Tibial nerve (tissue), 4 donors: Measurements from ENCODE around the gene BCAN.

Source experiments
- CTCF ChIP-seq, 5 experiments: fragments of 200-600 bp in 3 of 5; fragments of 450-650 bp in 2 of 5; sonication (generic) in 3 of 5; IDR thresholded peaks; one replicate each; pipeline ENCODE4 v1.5.1; 2016 to 2019; ENCODE audit warnings: antibody characterized with exemption in 5 of 5, mild to moderate bottlenecking in 3 of 5, moderate library complexity in 2 of 5
- EP300 ChIP-seq, 2 donors: sonication (generic); formaldehyde crosslinking; IDR thresholded peaks; one replicate each; pipeline ENCODE4 v1.6.1; 2017; ENCODE audit warnings: antibody characterized with exemption in 2 of 2, mild to moderate bottlenecking in 1 of 2
- POLR2A ChIP-seq, 2 donors: fragments of 450-650 bp; IDR thresholded peaks; one replicate each; pipeline ENCODE4 v1.6.1; 2017; ENCODE audit warnings: antibody characterized with exemption in 2 of 2, mild to moderate bottlenecking in 2 of 2, moderate library complexity in 2 of 2

- no peak for TF ChIP-seq CTCF (IDR thresholded peaks at IDR 0.05)
- no peak for TF ChIP-seq POLR2A (IDR thresholded peaks at IDR 0.05)
- no peak for TF ChIP-seq EP300 (IDR thresholded peaks at IDR 0.05)
These were observed 51.3 kb downstream of the BCAN start for GRCh38 chr1:156692925-156693847.
